ENCODE measurements around the gene SALL4.

- TF ChIP-seq, protein P1, sequence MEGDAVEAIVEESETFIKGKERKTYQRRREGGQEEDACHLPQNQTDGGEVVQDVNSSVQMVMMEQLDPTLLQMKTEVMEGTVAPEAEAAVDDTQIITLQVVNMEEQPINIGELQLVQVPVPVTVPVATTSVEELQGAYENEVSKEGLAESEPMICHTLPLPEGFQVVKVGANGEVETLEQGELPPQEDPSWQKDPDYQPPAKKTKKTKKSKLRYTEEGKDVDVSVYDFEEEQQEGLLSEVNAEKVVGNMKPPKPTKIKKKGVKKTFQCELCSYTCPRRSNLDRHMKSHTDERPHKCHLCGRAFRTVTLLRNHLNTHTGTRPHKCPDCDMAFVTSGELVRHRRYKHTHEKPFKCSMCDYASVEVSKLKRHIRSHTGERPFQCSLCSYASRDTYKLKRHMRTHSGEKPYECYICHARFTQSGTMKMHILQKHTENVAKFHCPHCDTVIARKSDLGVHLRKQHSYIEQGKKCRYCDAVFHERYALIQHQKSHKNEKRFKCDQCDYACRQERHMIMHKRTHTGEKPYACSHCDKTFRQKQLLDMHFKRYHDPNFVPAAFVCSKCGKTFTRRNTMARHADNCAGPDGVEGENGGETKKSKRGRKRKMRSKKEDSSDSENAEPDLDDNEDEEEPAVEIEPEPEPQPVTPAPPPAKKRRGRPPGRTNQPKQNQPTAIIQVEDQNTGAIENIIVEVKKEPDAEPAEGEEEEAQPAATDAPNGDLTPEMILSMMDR (IDR thresholded peaks at IDR 0.05): no peak
- no peak for TF ChIP-seq POLR2A (IDR thresholded peaks at IDR 0.05)
Measured at GRCh38 chr20:51752343-51752951, 49.9 kb downstream of the SALL4 start.
